ENCODE data around the gene FAM170B.

DNA sequence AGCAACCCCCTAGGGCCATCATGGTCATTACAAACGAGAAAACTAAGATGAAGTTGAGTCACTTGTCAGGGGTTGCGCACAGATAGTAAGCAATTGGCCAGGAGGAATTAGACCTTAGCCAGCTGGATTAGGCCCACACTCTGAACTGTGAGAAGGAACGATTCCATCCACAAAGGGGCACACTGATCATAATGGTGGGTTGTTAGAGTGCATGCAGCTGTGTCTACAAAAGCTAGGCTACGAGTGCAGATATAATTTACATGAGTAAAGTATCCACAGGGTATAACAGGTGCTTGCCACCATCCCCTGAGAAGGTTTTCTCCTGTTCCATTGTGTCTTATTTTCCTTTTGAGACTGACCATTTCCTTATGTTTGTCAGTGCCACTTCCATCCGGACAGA is 16.6 kb upstream of the FAM170B start:
- TF ChIP-seq EZH2 (IDR thresholded peaks at IDR 0.05) (no peak), POLR2AphosphoS5 (IDR thresholded peaks at IDR 0.05; ENCODE audit: borderline replicate concordance, low read depth, low read length) (no peak), FOXP2 (optimal IDR thresholded peaks at IDR 0.05; ENCODE audit: control extremely low read depth, extremely low read length, insufficient read depth) (no peak)
